Stimulated activated CD8-positive, alpha-beta memory T cell treated with anti-CD3 and anti-CD28 coated beads, Interleukin-12 subunit alpha, Interleukin-12 subunit beta, amount 100 ng/mL, for 4 hours (primary cell): ENCODE results near the gene CD302.
"Not testable (repeated sequence)": the region's sequence is repeated elsewhere in the genome, so short reads cannot be mapped to it uniquely, and the experiment has no call there.

Experiments
- DNase-seq: peaks from one replicate; pipeline ENCODE4 v3.0.0-alpha.2; 2020; ENCODE audit warnings: low read depth

The CD302 gene

DNA sequence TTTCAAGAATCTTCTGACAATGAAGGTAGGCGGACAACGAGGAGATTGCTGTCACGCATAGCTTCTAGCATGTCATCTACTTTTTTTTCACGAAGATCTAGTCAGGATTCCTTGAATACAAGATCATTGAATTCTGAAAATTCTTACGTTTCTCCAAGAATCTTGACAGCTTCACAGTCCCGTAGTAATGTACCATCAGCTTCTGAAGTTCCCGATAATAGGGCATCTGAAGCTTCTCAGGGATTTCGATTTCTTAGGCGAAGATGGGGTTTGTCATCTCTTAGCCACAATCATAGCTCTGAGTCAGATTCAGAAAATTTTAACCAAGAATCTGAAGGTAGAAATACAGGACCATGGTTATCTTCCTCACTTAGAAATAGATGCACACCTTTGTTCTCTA lies 49.9 kb downstream of the CD302 start:
- no peak for DNase-seq

DNA sequence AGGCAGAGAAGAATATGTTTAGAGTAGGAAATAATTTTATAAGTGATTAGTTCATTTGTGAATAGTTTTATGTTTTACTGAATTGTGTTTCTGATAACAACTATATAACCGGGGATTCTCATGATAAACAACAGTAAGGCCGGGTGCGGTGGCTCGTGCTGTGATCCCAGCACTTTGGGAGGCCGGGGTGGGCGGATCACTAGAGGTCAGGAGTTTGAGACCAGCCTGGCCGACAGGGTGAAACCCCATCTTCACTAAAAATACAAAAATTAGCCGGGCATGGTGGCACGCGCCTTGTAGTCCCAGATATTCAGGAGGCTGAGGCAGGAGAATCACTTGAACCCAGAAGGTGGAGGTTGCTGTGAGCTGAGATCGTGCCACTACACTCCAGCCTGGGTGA lies 52.8 kb downstream of the CD302 start:
- DNase-seq: not testable (repeated sequence)

DNA sequence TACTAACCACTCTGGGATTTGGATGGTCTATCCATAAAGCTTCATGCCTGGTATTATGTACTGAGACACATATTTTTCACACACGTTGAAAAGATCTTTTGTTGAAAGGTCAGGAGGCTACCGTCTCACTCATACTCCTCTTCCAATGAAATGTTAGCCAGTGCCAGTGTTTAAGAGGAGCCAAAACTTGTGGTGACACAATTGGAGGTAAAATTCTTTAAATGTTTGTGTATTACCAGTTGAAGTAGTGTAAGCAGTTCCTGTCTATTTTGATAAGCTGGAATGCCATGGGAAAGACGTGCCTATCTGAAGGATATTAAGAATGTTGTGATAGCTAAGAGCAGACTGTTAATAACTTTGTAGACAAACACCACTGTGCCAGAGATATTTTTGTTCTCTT lies 53.6 kb downstream of the CD302 start:
- DNase-seq: no peak

DNA sequence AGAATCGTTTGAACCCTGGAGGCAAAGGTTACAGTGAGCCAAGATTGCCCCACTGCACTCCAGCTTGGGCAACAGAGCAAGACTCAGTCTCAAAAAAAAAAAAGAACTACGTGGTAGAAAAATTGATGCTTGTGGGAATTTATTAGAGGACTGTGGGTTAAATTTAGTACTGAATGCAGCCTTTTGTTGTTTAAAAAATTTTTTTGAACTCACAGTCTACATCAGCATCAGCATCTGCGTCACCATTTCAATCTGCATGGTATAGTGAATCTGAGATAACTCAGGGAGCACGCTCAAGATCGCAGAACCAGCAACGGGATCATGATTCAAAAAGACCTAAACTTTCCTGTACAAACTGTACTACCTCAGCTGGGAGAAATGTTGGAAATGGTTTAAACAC lies 55.2 kb downstream of the CD302 start:
- no peak for DNase-seq

DNA sequence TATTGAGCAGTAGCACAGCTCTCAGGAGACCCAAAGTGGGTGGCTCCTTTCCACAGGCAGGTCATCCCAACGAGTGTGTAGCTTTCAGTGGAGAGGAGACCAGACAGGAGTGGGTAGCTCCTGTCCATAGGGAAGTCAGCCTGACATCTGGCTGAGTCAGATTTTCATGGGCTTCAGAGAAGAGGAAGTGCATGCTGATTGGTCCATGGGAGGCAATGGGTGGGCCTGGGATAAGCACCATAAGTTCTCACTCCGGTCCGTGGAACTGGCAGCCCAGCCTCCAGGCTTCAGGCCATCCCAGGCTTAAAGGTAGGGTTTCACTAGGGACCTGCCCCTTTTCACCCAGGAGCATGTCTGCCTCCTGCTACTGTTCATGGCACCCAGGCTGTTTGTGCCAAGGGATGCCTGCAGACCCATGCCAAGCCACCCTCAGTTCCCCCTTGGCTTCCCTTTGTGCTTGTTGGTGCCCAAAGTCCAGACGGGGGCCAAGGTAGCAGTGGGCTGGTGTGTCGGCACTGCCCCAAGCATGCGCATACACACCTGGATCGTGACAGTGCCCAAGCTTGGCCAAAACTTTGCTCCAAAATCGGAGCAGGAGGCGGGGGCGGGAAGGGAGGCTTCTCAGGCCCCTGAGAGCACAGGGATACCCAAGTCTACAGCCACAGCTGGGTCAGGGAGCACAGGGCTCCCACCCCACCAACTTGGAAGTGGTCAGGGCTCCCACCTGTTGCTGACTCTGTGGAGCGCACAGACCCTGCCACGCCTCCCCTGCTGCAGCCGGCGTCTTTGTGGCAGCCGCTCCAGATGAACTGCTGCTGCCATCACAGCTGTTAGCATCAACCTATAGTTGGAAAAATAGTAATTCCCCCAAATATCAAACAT lies 59.3 kb downstream of the CD302 start:
- no peak for DNase-seq

DNA sequence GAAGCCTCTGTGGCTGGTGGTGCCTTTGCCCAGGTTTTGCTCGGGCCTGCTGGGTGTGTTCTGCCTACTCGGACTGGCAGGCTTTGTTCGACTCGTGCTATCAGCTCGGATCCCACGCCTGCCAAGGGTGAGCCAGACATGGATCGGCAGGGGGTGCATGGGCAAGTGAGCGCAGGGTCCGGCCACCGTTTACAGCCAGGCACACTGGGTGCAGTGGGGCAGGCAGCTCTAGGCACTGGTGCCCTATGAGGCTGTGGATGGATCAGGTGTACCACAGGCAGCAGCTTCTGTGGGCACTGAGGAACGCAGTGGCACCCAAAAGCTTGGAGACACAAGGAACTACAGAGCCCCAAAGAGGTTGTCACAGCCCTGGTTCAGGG lies 60.1 kb downstream of the CD302 start:
- no peak for DNase-seq

DNA sequence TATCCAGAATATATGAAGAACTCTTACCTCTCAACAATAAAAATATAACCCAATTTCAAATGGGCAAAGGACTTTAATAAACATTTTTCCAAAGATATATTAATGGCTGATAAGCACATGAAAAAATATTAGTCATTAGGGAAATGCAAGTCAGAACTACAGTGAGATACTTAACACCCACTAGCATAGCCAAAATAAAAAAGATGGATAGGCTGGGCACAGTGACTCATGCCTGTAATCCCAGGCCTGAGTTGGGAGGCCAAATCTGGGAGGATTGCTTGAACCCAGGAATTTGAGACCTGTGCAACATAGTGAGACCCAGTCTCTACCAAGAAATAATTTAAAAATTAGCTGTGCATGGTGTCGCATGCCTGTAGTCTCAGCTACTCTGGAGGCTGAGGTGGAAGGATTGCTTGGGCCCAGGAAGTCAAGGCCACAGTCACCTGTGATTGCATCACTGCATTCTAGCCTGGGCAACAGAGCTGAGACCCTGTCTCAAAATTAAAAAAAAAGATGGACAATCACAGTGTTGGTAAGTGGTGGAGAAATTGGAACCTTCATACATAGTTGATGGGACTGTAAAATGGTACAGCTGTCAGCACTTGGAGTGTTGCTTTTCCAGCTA lies 60.6 kb downstream of the CD302 start:
- no peak for DNase-seq

DNA sequence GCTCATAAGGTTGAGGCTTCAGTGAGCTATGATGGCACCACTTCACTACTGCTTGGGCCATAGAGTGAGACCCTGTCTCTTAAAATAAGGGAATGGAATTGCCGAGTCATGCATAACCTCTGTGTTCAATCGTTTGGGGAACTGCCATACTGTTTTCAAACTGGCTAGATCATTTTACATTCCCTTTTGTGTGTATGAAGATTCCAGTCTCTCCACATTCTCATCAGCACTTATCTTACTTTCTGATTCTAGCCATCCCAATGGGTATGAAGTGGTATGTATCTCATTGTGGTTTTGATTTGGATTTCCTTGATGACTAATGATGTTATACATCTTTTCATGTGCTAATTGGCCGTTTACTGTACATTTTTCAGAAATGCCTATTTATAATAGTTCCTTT lies 62.0 kb downstream of the CD302 start:
- DNase-seq: no peak

DNA sequence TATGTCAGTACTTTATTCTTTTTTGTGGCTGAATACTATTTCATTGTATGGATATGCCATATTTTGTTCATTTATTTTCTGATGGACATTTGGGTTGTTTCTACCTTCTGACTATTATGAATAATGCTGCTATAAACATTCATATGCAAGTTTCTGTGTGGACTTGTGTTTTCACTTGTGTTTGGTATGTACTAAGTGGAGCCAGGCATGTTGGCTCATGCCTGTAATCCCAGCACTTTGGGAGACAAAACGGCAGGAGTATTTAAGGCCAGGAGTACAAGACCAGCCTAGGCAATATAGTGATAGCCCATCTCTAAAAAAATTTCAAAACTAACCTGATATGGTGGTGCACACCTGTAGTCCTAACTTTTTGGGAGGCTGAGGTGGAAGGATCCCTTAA lies 62.4 kb downstream of the CD302 start:
- DNase-seq: no peak

DNA sequence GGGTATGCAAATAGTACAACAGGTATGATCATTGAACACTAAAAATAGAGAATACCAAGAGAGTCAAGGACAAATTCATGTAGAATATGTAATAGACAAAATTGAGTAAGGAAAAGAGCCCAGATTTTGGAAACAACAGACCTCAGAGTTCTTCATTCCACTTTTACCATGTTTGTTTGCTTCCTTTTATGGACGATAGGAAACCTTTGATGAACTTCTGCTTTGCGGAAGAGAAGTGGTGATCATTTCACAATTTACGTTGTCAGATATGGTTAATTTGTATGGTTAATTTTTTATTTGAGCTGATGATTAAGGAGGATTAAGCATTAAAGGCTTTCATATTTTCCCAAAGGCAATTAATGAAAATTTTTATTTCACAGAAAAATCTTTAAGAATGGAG lies 69.4 kb downstream of the CD302 start:
- DNase-seq: no peak

DNA sequence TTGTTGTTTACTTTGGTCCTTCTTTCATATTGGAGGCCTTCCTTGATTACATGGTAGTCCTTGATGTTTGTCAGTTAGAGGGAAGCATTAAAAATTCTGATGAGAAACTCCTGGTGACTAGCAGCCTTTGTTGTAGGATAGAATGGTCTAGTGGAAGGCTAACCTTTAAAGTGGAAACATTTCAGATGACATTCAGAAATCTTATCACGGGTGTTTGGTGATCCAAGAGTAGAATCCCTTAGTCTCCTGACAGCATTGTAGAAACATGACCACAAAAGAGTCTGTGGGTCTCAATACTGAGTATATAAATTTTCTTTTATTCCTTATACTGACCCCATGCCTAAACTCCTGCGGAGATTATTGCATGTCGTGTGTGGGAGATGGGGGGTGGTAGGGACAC lies 72.3 kb downstream of the CD302 start:
- no peak for DNase-seq

DNA sequence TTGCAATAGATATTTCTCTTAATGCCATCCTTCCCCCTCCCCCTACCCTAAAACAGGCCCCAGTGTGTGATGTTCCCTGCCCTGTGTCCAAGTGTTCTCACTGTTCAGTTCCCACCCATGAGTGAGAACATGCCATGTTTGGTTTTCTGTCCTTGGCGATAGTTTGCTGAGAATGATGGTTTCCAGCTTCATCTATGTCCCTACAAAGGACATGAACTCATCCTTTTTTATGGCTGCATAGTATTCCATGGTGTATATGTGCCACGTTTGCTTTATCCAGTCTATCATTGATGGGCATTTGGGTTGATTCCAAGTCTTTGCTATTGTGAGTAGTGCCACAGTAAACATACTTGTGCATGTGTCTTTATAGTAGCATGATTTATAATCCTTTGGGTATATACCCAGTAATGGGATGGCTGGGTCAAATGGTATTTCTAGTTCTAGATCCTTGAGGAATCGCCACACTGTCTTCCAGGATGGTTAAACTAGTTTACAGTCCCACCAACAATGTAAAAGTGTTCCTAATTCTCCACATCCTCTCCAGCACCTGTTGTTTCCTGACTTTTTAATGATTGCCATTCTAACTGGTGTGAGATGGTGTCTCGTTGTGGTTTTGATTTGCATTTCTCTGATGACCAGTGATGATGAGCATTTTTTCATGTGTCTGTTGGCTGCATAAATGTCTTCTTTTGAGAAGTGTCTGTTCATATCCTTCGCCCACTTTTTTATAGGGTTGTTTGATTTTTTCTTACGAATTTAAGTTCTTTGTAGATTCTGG lies 73.0 kb downstream of the CD302 start:
- DNase-seq: not testable (repeated sequence)

DNA sequence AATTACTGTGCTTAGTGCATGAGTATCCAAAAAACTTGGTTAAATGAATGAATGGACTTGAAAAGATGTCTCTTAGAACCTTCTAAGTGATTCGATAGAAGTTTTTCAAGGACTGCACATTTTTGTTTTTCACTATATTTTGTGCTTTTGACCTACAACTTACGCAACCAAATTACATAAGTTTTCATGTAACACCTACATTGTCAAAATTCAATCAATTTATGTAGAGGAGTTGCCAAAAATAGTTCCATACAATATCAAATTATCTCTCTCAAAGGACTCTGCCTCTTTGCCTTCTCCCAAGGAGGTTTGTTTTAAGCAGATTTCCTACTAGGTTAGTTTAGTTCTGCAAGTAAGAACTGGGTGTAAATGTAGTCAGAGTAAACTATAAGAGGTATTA lies 75.4 kb downstream of the CD302 start:
- DNase-seq: no peak

DNA sequence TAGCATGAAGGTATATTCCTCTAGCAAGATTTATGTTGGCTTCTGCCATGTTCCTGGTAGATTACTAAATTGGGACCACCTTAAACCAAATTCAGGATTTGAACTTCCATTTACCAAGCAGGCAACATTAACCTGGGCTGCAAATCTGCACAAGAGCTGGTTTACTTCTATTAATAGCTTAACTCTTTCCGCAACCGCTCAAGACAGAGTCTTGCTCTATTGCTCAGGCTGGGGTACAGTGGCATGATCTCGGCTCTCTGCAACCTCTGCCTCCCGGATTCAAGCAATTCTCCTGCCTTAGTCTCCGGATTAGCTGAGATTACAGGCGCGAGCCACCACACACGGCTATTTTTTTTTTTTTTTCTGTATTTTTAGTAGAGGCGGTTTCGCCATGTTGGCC lies 77.3 kb downstream of the CD302 start:
- no peak for DNase-seq
